ENCODE results near the gene TMCC1.

The TMCC1 gene

DNA sequence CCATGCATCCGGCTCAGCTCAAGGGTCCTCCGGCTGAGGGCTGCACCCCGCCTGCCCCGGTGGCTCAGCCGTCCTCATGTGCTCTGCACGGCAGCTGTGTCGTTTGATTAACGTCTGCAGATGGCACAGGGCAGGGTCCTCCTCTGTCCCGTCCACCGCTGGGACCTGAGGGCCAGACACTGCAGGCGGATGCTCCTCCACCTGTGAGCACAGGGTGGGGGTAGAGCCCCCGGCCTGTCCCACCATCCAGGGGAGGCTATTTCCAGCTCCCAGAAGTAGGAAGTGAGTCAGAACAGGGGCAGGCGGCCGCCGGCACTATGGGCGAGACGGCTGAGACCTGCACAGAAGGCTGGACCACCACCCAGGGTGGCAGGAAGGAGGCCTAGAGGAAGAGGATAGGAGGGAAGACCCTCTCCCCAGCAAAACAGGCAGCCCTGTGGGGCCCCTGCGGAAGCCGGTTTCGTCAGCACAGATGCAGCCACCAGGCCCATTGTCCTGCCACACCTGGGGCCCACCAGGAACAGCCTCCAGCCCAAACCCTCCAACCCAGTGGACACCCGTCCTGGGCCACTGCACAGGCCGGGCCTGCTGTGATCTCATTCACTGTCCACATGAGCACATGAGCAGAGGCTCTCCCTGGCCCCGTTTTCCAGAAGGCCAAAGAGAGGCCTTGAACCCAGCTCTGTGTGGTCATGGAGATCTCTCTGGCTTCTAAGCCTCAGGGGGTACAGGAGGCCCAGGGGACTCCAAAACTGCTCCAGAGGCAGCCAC lies 274.4 kb downstream of the TMCC1 start:
- Histone ChIP-seq H3K27me3 (ENCODE audit: insufficient read depth, poor library complexity, severe bottlenecking) (peaks cover 2% of the 10 kb centered on the region), H3K4me3 (replicated peaks; ENCODE audit: insufficient read depth, low read length) (no peak overlapping the region), H3K27ac (replicated peaks) (no peak overlapping the region)
- TF ChIP-seq, protein P1, sequence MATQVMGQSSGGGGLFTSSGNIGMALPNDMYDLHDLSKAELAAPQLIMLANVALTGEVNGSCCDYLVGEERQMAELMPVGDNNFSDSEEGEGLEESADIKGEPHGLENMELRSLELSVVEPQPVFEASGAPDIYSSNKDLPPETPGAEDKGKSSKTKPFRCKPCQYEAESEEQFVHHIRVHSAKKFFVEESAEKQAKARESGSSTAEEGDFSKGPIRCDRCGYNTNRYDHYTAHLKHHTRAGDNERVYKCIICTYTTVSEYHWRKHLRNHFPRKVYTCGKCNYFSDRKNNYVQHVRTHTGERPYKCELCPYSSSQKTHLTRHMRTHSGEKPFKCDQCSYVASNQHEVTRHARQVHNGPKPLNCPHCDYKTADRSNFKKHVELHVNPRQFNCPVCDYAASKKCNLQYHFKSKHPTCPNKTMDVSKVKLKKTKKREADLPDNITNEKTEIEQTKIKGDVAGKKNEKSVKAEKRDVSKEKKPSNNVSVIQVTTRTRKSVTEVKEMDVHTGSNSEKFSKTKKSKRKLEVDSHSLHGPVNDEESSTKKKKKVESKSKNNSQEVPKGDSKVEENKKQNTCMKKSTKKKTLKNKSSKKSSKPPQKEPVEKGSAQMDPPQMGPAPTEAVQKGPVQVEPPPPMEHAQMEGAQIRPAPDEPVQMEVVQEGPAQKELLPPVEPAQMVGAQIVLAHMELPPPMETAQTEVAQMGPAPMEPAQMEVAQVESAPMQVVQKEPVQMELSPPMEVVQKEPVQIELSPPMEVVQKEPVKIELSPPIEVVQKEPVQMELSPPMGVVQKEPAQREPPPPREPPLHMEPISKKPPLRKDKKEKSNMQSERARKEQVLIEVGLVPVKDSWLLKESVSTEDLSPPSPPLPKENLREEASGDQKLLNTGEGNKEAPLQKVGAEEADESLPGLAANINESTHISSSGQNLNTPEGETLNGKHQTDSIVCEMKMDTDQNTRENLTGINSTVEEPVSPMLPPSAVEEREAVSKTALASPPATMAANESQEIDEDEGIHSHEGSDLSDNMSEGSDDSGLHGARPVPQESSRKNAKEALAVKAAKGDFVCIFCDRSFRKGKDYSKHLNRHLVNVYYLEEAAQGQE (IDR thresholded peaks at IDR 0.05; ENCODE audit: insufficient replicate concordance, low read depth): no peak
- TF ChIP-seq GABPA (IDR thresholded peaks at IDR 0.05; ENCODE audit: low read depth): no peak
- TF ChIP-seq, protein P2, sequence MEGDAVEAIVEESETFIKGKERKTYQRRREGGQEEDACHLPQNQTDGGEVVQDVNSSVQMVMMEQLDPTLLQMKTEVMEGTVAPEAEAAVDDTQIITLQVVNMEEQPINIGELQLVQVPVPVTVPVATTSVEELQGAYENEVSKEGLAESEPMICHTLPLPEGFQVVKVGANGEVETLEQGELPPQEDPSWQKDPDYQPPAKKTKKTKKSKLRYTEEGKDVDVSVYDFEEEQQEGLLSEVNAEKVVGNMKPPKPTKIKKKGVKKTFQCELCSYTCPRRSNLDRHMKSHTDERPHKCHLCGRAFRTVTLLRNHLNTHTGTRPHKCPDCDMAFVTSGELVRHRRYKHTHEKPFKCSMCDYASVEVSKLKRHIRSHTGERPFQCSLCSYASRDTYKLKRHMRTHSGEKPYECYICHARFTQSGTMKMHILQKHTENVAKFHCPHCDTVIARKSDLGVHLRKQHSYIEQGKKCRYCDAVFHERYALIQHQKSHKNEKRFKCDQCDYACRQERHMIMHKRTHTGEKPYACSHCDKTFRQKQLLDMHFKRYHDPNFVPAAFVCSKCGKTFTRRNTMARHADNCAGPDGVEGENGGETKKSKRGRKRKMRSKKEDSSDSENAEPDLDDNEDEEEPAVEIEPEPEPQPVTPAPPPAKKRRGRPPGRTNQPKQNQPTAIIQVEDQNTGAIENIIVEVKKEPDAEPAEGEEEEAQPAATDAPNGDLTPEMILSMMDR (IDR thresholded peaks at IDR 0.05; ENCODE audit: insufficient read depth, low read length): no peak
- no peak for TF ChIP-seq POLR2AphosphoS5 (IDR thresholded peaks at IDR 0.05; ENCODE audit: low read depth)
- no peak for TF ChIP-seq SPI1 (IDR thresholded peaks at IDR 0.05; ENCODE audit: borderline replicate concordance, low read depth)
- DNase-seq (ENCODE audit: low read depth in 1 of 2, low spot score in 1 of 2): no peak

DNA sequence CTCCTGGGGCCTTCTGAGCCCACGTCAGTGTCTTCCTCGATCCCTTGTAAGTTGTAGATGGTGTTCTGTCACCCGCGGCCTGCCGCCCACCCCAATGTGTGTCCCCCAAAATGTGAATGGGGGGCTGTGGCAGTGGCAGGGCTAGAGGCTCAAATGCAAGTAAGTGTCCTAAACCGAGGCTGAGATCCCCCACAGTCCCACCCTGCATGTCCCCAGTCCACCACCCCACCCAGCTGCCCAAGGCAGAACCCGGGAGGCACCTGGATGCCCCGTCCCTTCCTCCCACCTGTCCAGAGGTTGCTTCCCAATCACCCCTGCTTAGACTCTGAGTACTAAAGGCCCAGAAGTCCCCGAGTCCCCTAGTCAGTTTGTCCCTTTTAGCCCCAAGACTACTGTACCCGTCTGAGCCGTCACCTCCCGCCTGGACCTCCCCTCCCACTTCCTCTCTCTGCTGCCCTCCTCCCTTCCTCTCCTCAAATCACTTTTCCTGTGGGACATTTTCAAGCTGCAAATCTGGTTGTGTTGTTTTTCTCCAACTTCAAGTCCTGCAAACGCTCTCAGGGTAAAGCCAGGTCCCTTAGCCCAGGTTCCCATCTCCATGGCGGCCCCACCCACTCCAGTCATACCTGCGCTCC lies 275.2 kb downstream of the TMCC1 start:
- peak; percentile 90 for TF ChIP-seq SPI1 (IDR thresholded peaks at IDR 0.05; ENCODE audit: borderline replicate concordance, low read depth)
- TF ChIP-seq, protein P2 (IDR thresholded peaks at IDR 0.05; ENCODE audit: insufficient read depth, low read length): no peak
- no peak overlapping the region for H3K27ac ChIP-seq (replicated peaks)
- H3K4me3 ChIP-seq (replicated peaks; ENCODE audit: insufficient read depth, low read length): no peak overlapping the region
- no peak for DNase-seq (ENCODE audit: low read depth in 1 of 2, low spot score in 1 of 2)
- H3K27me3 ChIP-seq (ENCODE audit: insufficient read depth, poor library complexity, severe bottlenecking): peaks cover 2% of the 10 kb centered on the region

DNA sequence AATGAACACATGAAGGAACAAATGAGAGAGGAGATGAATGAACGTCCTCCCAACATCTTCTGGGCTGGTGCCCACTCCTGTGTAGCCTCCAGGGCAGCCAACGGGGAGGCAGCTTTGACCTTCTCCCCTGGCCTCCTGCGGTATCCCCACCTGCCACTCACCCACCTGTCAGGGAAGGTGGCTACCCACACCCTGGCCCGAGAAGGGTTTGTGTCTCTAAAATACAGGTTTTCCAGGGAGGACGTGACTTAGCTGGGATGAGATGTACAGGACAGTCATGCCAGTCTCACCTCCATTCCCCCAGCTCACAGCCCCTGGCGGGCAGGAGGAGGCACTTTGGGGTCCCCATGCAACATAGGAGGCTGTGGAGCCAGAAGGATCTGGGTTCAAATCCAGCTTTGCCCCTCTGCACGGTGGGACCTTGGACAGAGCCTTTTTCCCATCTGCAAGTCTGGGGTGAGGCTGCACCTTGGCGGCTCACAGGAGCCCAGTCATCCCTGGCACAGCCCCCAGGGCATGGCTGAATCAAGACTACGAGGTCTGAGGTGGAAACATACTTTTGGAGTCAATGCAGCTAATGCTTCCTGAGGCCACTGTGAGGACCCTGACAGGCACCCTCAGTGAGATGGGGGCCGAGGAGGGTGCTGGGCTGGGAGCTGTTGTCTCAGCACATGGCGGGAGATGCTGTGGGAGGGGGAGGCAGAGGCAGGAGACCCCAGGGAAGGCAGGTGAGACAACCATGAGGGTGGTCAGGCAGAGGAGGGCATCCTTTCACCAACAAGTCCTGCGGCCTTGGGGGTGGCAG lies 275.9 kb downstream of the TMCC1 start:
- Histone ChIP-seq H3K27me3 (ENCODE audit: insufficient read depth, poor library complexity, severe bottlenecking) (peaks cover 2% of the 10 kb centered on the region), H3K4me3 (replicated peaks; ENCODE audit: insufficient read depth, low read length) (no peak overlapping the region), H3K27ac (replicated peaks) (no peak overlapping the region)
- DNase-seq (ENCODE audit: low read depth in 1 of 2, low spot score in 1 of 2): no peak
- TF ChIP-seq, protein P2 (IDR thresholded peaks at IDR 0.05; ENCODE audit: insufficient read depth, low read length): no peak
- TF ChIP-seq, protein P1 (IDR thresholded peaks at IDR 0.05; ENCODE audit: insufficient replicate concordance, low read depth): peak; percentile 63
- TF ChIP-seq SPI1 (IDR thresholded peaks at IDR 0.05; ENCODE audit: borderline replicate concordance, low read depth) (no peak), POLR2AphosphoS5 (IDR thresholded peaks at IDR 0.05; ENCODE audit: low read depth) (no peak), GABPA (IDR thresholded peaks at IDR 0.05; ENCODE audit: low read depth) (no peak)
